ENCODE measurements around the gene CDH13. TPM values are rescaled to one million over a fixed set of nuclear protein-coding genes. Genes with fewer than 3 reads are reported as not detected.

CDH13 gene
- polyA plus RNA-seq, 1 experiment = 113 TPM

- DNase-seq (ENCODE audit: low read depth) = no peak
- CTCF ChIA-PET = interaction anchor here (0.6 kb wide), 1 partner anchor 13 kb away, joined by 3 read pairs; no protein-coding TSS in a partner anchor
- POLR2A ChIA-PET = no interaction called here
These were observed 702.7 kb downstream of the CDH13 start for GRCh38 chr16:83329441-83329840.

GRCh38 chr16:83330251-83330650 is 703.5 kb downstream of the CDH13 start:
- no peaks in the 10 kb centered on the region for H3K36me3 ChIP-seq (ENCODE audit: control insufficient read depth, insufficient read depth, low read length)
- POLR2A ChIA-PET = no interaction called here
- CTCF ChIA-PET = no interaction called here
- H3K27me3 ChIP-seq (ENCODE audit: control insufficient read depth, insufficient read depth, low read length) = no peaks in the 10 kb centered on the region
- TF ChIP-seq CTCF (IDR thresholded peaks at IDR 0.05; ENCODE audit: insufficient read depth, low read depth, low read length) = no peak
- H3K4me3 ChIP-seq (ENCODE audit: low read depth, low read length) = no peak overlapping the region
- no peak for DNase-seq (ENCODE audit: low read depth)

More at GRCh38 chr16:83329441-83329840, 702.7 kb downstream of the CDH13 start:
- Histone ChIP-seq H3K36me3 (ENCODE audit: control insufficient read depth, insufficient read depth, low read length) (no peaks in the 10 kb centered on the region), H3K4me3 (ENCODE audit: low read depth, low read length) (no peak overlapping the region), H3K27me3 (ENCODE audit: control insufficient read depth, insufficient read depth, low read length) (no peaks in the 10 kb centered on the region)
- no peak for TF ChIP-seq CTCF (IDR thresholded peaks at IDR 0.05; ENCODE audit: insufficient read depth, low read depth, low read length)

GRCh38 chr16:83335076-83335475 is 708.3 kb downstream of the CDH13 start:
- TF ChIP-seq CTCF (IDR thresholded peaks at IDR 0.05; ENCODE audit: insufficient read depth, low read depth, low read length) = no peak
- CTCF ChIA-PET = interaction anchor here (0.7 kb wide), 1 partner anchor 209 kb away, joined by 3 read pairs; no protein-coding TSS in a partner anchor

GRCh38 chr16:83336603-83337002 is 709.8 kb downstream of the CDH13 start:
- DNase-seq (ENCODE audit: low read depth) = peak; percentile 37
- Histone ChIP-seq H3K4me3 (ENCODE audit: low read depth, low read length) (no peak overlapping the region), H3K36me3 (ENCODE audit: control insufficient read depth, insufficient read depth, low read length) (no peaks in the 10 kb centered on the region), H3K27me3 (ENCODE audit: control insufficient read depth, insufficient read depth, low read length) (no peaks in the 10 kb centered on the region)
- ChIA-PET CTCF (interaction anchor here (1.4 kb wide), 1 partner anchor 20 kb away, joined by 5 read pairs; no protein-coding TSS in a partner anchor), POLR2A (no interaction called here)
- no peak for TF ChIP-seq CTCF (IDR thresholded peaks at IDR 0.05; ENCODE audit: insufficient read depth, low read depth, low read length)

More at GRCh38 chr16:83335076-83335475, 708.3 kb downstream of the CDH13 start:
- no peak for DNase-seq (ENCODE audit: low read depth)
- POLR2A ChIA-PET = no interaction called here
- no peaks in the 10 kb centered on the region for H3K27me3 ChIP-seq (ENCODE audit: control insufficient read depth, insufficient read depth, low read length)
- no peak overlapping the region for H3K4me3 ChIP-seq (ENCODE audit: low read depth, low read length)
- H3K36me3 ChIP-seq (ENCODE audit: control insufficient read depth, insufficient read depth, low read length) = no peaks in the 10 kb centered on the region

- TF ChIP-seq CTCF (IDR thresholded peaks at IDR 0.05; ENCODE audit: insufficient read depth, low read depth, low read length) = no peak
- CTCF ChIA-PET = interaction anchor here (1.4 kb wide), 1 partner anchor 18 kb away, joined by 5 read pairs; no protein-coding TSS in a partner anchor
- no peaks in the 10 kb centered on the region for H3K27me3 ChIP-seq (ENCODE audit: control insufficient read depth, insufficient read depth, low read length)
- H3K36me3 ChIP-seq (ENCODE audit: control insufficient read depth, insufficient read depth, low read length) = no peaks in the 10 kb centered on the region
- no peak for DNase-seq (ENCODE audit: low read depth)
- POLR2A ChIA-PET = no interaction called here
- H3K4me3 ChIP-seq (ENCODE audit: low read depth, low read length) = no peak overlapping the region
These were observed 711.4 kb downstream of the CDH13 start for GRCh38 chr16:83338138-83338537.
